ENCODE data around the gene SCYL2. TPM values are rescaled to one million over a fixed set of nuclear protein-coding genes. Genes with fewer than 3 reads are reported as not detected.
A peak's percentile ranks its signal among the peaks of the same experiment; 100 is the strongest.

Gene SCYL2
- polyA plus RNA-seq, 1 donor from 2014 or later: 101 TPM

- Histone ChIP-seq H3K9me2 (ENCODE audit: insufficient read depth, low read length) (no peaks in the 10 kb centered on the region), H3K4me3 (ENCODE audit: low read length) (peak overlapping the region; percentile 92), H3K9me3 (ENCODE audit: low read length) (no peaks in the 10 kb centered on the region), H2AFZ (ENCODE audit: low read depth, low read length) (no peak overlapping the region), H3F3A (ENCODE audit: insufficient read depth, low read length, poor library complexity, severe bottlenecking) (no peaks in the 10 kb centered on the region), H3K27me3 (ENCODE audit: insufficient read depth, low read depth, low read length) (no peaks in the 10 kb centered on the region), H3K79me2 (replicated peaks; ENCODE audit: insufficient read depth, low read length) (peaks cover 65% of the 10 kb centered on the region), H3K27ac (ENCODE audit: low read length) (no peak overlapping the region), H4K20me1 (ENCODE audit: insufficient read depth) (peaks cover 4% of the 10 kb centered on the region), H3K36me3 (ENCODE audit: insufficient read depth, low read length) (no peaks in the 10 kb centered on the region), H3K4me2 (ENCODE audit: low read length) (peak overlapping the region; percentile 98), H3K9ac (ENCODE audit: low read length) (peak overlapping the region; percentile 96)
- TF ChIP-seq EZH2 (IDR thresholded peaks at IDR 0.05; ENCODE audit: borderline replicate concordance, insufficient read depth, low read length, poor library complexity, severe bottlenecking) (no peak), REST (IDR thresholded peaks at IDR 0.05; ENCODE audit: borderline replicate concordance) (no peak), POLR2AphosphoS5 (IDR thresholded peaks at IDR 0.05) (no peak), CTCF (IDR thresholded peaks at IDR 0.05; ENCODE audit: poor library complexity, severe bottlenecking) (no peak), TAF1 (IDR thresholded peaks at IDR 0.05; ENCODE audit: low read depth) (no peak), SMC3 (conservative IDR thresholded peaks at IDR 0.05; ENCODE audit: poor library complexity) (no peak), RAD21 (conservative IDR thresholded peaks at IDR 0.05) (no peak), MXI1 (conservative IDR thresholded peaks at IDR 0.05; ENCODE audit: poor library complexity, severe bottlenecking) (no peak), EP300 (conservative IDR thresholded peaks at IDR 0.05; ENCODE audit: poor library complexity, severe bottlenecking) (no peak)
These were observed 2.0 kb downstream of the SCYL2 start for GRCh38 chr12:100268835-100269564.

GRCh38 chr12:100273782-100274181 is 6.8 kb downstream of the SCYL2 start:
- peaks cover 4% of the 10 kb centered on the region for H4K20me1 ChIP-seq (ENCODE audit: insufficient read depth)

More at GRCh38 chr12:100273782-100274181, 6.8 kb downstream of the SCYL2 start:
- Histone ChIP-seq H3K4me2 (ENCODE audit: low read length) (no peak overlapping the region), H3K9me3 (ENCODE audit: low read length) (no peaks in the 10 kb centered on the region), H3K36me3 (ENCODE audit: insufficient read depth, low read length) (no peaks in the 10 kb centered on the region), H3K79me2 (replicated peaks; ENCODE audit: insufficient read depth, low read length) (peaks cover 98% of the 10 kb centered on the region), H3K27ac (ENCODE audit: low read length) (no peak overlapping the region), H3K9me2 (ENCODE audit: insufficient read depth, low read length) (no peaks in the 10 kb centered on the region), H2AFZ (ENCODE audit: low read depth, low read length) (no peak overlapping the region), H3K9ac (ENCODE audit: low read length) (no peak overlapping the region), H3K4me3 (ENCODE audit: low read length) (no peak overlapping the region), H3K27me3 (ENCODE audit: insufficient read depth, low read depth, low read length) (no peaks in the 10 kb centered on the region), H3F3A (ENCODE audit: insufficient read depth, low read length, poor library complexity, severe bottlenecking) (no peaks in the 10 kb centered on the region)
- TF ChIP-seq CTCF (IDR thresholded peaks at IDR 0.05; ENCODE audit: poor library complexity, severe bottlenecking): no peak
- no peak for TF ChIP-seq SMC3 (conservative IDR thresholded peaks at IDR 0.05; ENCODE audit: poor library complexity)
- no peak for TF ChIP-seq RAD21 (conservative IDR thresholded peaks at IDR 0.05)
- TF ChIP-seq TAF1 (IDR thresholded peaks at IDR 0.05; ENCODE audit: low read depth): no peak
- TF ChIP-seq POLR2AphosphoS5 (IDR thresholded peaks at IDR 0.05): no peak
- no peak for TF ChIP-seq EZH2 (IDR thresholded peaks at IDR 0.05; ENCODE audit: borderline replicate concordance, insufficient read depth, low read length, poor library complexity, severe bottlenecking)
- no peak for TF ChIP-seq EP300 (conservative IDR thresholded peaks at IDR 0.05; ENCODE audit: poor library complexity, severe bottlenecking)
- TF ChIP-seq REST (IDR thresholded peaks at IDR 0.05; ENCODE audit: borderline replicate concordance): no peak
- no peak for TF ChIP-seq MXI1 (conservative IDR thresholded peaks at IDR 0.05; ENCODE audit: poor library complexity, severe bottlenecking)
